GM19468 (cell line): ENCODE measurements around the gene ARHGEF1.
A peak's percentile ranks its signal among the peaks of the same experiment; 100 is the strongest.
"Not testable (repeated sequence)": the region's sequence is repeated elsewhere in the genome, so short reads cannot be mapped to it uniquely, and the experiment has no call there.

ENCODE experiments used
- ATAC-seq: cut with Tn5 transposase; IDR thresholded peaks from one replicate; pipeline ENCODE4 v1.9.1; 2021; ENCODE audit warnings: mild to moderate bottlenecking, moderate library complexity, moderate number of reproducible peaks; ENCODE audit not compliant: unreplicated experiment; ENCODE audit errors: extremely low read depth

ARHGEF1 gene

DNA sequence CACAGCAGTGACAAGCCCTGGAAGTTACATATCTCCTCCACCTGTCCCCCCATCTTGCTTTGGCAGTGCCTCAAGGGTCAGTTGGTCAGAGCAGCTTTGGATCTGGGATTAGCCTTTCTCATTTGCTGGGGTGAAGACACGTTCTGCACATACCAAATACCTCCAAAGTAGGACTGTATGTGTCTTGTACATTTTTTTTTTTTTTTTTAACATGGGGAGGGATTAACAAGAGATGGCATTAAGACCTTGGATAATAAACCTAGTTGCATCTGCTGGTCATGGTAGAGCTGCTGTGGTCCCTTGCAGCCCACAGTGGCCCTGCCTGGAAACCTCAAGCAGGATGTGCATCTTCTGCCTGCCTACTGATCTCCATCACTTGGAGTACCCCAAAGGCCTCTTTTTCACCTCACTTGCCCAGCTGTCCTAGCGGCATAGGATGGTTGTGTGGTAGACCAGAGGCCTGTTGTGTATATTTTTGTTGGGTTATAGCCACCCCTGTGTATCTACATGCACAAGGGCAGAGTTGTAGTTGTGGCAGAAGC lies 20.5 kb upstream of the ARHGEF1 start:
- no peak for ATAC-seq

DNA sequence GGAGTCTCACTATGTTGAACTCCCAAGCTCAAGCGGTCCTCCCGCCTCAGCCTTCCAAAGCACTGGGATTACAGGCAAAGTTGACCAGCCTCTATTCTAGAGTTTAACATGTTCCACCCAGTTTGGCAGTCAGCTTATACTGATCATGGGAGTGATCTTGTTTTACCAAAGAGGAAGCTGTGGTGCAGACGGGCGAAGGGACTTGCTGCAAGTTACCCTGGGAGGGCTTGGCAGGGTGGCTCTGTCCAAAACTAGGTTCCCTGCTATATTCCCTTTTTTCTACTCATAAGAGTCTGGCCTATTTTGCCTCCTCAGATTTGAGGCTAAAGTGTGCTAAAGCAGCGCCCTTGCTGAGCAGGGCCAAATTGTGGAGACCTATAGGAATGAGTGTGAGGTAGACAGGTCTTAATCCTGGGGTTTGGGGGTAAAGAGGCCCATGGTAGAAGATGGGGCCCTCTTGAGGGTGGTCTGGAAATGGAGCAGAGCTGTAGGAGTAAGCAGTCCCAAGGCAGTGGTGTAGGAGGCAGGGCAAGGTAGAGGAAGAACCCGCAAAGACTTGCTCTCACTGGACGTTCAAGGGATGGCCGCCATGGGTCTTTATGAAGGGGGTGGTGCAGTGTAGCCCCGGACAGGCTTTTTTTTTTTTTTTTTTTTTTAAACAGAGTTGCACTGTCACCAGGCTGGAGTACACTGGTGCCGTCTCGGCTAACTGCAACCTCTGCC lies 19.6 kb upstream of the ARHGEF1 start:
- ATAC-seq: no peak

DNA sequence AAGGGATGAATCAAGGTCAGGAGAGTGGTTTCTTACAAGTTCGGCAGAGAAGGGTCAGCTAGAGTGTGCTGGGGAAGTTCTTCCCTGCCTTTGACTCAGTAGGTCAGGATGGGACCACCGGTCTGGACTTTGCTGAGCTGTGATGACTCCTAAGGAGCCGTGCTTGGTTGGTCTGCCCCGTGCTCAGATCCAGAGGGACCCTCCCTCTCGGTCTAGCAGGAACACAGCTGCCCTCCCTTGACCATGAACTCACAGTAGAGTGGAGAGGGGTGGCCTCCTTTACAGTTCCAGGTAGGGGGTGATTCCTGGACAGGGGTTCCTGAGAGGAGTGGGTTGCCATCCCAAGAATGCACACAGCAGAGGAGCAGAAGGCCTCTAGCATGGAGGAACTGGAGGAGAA lies 18.6 kb upstream of the ARHGEF1 start:
- no peak for ATAC-seq

DNA sequence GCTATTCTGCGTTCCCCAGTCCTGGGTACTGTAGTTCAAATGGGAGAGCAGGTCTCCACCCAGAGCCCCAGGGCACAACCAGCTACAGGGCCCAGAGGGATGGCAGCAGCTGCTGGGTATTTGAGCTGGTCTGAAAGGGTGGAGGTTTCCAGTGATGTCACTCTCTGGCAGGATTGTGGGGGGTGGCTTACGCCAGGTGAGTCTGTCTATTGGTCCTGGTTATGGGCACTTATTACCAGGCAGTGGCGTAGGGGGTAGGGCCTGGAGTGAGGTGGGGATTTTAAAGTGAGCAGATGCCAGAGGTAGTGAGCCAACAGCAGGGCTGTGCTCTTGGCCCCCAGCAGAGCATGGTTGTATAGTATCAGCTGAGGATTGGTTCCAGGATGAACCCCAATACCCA lies 16.7 kb upstream of the ARHGEF1 start:
- no peak for ATAC-seq

DNA sequence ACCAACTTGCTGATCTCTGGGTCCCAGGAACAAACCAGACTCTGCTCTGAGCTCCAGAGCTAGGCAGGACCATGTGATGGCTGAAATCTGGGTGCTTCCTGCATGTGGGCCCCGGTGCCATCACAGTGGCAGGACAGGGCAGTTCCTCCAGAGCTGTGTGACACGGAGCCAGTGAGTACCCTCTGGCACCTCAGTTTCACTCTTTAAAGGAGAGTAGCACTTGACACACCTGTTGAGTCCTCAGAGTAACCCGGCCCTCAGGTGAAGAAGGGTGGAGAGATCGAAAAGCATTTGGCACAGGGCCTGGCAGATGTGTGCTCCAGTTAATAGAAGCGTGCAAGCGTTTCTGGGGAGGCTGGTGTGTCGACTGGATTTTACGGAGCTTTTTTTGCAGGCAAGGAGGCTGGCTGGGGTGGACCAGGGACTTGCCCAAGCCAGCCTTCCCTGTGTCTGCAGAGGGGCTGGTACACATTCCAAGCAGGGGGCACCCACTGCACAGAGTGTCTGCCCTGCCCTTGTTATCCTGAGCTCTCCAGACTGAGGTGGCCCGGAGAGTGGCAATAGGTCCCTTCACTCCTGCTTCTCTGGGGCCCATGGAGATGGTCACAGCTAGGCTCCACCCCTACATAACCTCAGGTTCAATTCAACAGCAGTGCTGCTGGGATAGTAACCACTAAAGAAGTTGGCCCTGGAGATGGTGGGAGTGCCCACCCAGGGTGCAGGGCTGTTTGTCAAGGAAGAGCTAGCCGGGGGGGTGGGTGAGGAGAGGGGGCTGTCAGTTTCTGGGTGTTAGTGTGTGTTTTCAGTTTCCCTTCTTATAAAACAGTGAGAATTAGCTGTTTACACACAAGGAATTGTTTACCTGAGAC lies 14.6 kb upstream of the ARHGEF1 start:
- ATAC-seq: no peak

DNA sequence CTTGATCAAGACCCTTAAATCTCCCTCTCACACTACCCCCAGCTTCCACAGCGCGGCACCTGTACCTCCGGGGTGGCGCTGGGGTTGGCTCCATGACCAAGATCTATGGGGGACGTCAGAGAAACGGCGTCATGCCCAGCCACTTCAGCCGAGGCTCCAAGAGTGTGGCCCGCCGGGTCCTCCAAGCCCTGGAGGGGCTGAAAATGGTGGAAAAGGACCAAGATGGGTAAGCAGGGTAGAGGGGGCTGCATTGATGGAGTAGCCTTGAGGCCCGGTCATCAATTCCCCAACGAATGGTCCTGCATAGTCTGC lies 14.0 kb upstream of the ARHGEF1 start:
- ATAC-seq: no peak

DNA sequence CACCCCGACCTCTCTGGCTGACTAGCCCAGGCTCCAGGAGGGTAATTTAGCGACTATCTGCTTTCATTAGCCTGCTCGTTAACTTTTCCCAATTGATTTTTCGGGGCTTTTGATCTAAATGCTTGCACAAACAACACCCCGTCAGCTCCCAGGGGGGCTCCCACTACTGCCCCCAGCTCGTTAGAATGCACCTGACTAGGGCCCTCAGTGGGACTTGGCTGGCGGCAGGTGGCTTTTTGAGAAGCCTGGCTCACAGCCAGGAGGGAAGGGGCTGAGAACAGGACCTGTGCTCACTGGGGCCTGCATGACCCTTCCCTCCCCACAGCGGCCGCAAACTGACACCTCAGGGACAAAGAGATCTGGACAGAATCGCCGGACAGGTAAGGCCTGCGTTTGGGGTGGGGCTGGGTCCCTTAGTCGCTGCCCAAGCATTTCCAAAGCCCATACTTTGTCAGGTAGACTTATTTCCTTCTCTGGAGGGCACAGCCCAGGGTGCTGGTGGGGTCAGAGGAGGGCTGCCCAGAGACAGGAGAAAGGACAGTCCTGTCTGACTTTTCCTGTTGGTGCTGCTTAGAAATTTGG lies 13.5 kb upstream of the ARHGEF1 start:
- no peak for ATAC-seq

GRCh38 chr19:41870401-41870873 lies 12.5 kb upstream of the ARHGEF1 start:
- no peak for ATAC-seq

DNA sequence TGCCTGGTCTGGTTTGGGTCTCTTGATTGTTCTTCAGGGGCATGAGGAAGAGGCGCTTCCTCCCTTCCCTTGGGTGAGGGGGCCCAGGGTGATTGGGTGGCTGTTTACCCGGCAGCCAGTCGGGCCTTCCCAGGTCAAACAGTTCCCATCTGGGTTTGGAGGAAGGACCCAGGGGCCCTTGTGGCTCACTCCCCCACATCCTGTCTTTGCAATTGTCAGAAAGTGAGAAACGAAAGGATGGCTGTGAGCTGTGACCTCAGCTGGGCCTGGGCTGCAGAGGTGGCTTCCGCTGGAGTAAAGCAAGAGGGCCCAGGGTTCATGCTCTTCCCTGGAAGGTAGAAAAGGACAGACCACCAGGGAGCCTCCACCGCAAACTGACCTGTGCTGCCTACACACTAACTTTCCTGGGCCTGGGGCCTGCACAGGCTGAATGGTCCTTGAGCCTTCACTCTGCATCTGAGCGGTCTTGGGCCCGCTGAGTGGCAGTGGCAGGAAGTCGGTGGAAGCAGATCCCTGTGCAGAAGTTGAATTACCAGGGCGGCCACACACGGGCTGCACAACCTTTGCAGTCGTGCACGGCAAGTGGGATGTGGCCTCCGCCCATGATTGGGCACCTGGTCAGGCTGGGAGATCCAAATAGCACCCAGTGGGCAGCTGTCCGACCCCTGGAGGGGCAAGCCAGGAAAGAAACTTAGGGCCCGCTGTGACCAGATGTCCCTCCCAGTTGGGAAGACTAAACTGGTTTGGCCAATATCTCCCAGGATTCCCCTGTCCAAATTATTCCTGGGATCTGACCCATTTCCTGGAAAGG lies 11.2 kb upstream of the ARHGEF1 start:
- no peak for ATAC-seq

GRCh38 chr19:41872384-41872774 lies 10.6 kb upstream of the ARHGEF1 start:
- no peak for ATAC-seq

GRCh38 chr19:41872775-41873647 lies 10.0 kb upstream of the ARHGEF1 start:
- ATAC-seq: no peak

DNA sequence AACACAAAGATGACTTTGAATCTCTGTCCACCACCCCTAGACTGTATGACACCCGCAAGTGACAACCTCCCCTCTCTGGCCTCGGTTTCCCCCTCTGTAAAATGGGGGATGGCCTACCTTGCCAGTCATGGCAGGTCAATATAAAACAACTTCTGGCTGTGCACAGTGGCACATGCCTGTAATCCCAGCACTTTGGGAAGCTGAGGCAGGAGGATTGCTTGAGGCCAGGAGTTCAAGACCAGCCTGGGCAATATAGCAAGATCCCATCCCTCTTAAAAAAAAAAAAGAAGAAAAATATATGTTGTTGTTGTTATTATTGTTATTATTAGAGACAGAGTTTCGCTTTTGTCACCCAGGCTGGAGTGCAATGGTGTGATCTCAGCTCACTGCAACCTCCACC lies 7.0 kb upstream of the ARHGEF1 start:
- not testable (repeated sequence) for ATAC-seq

DNA sequence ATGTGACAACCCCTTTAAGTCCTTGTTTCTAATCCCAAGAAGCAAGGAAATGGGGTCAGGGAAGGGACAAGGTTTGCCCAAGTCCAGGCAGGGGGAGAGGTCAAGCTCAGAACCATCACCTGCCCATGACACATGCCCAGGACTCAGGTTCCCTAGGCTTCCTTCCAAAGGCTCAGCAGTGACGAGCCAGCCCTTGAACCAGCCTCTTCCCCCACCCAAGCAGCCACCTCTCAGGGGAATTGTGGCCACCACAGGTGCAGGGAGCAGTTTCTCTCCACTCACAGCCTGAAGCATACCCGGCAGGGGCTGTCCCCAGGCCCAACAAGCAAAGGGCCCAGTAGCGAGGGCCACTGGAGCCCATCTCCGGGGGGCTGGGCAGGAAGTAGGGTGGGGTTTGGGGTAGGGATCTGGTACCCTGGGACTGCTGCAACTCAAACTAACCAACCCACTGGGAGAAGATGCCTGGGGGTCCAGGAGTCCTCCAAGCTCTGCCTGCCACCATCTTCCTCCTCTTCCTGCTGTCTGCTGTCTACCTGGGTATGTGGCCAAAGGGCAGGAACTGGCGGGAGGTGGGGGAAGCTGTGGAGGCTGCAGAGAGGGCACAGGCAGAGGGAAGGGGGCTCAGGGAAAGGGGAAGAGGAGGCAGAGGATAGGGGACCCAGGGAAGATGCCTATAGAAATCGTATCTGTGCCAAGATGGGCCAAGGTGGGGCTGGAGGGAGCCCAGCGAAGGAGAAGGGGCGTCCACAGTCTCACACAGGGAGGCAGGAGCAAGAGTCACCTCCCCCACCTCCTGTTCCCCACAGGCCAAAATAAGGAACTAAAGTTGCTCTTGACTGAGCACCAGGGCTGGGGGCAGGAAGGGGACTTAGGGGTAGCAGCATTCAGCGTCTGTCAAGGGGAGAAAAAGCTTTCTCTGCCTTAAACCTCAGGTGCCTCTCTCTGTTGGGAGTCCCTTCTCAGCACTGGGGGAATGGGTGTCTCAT lies 5.8 kb upstream of the ARHGEF1 start, which contains the start of gene CD79A:
Gene CD79A, plus strand, starts transcription at position 433 of the 986 bp plus-strand sequence. Its CDS starts 26 bp downstream, at position 459.
- ATAC-seq: peak; percentile 62

GRCh38 chr19:41877916-41878905 lies 4.8 kb upstream of the ARHGEF1 start:
- ATAC-seq: no peak

- no peak for ATAC-seq
These were observed 3.9 kb upstream of the ARHGEF1 start for GRCh38 chr19:41879080-41879479.

DNA sequence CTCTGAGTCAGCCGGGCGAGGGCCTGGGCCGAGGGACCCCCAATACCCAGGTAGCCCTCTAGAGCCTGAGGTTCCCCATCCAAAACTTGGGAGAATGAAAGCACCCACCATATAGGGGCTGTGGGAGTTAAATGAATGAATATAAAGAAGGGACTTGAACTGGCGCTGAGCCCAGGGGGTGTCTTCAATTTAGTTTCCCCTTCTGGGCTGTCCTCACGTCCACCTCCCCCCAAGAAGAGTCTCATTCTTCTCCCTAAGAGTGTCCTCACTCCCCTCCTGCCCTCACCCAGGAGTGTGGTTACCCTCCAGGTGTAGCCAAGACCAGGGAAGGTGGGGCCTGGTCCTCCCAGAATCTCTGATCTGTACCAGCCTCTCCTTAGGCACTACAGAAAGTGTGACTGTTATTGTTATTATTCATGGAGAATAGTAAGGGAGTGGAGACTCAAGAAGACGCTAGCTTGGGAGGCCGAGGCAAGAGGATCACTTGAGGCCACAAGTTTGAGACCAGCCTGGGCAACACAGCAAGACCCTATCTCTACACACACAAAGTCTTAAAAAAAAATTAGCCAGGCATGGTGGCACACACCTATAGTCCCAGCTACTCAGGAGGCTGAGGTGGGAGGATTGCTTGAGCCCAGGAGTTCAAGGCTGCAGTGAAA lies 3.2 kb upstream of the ARHGEF1 start:
- no peak for ATAC-seq
